HUES64 (cell line): ENCODE measurements around the gene IFNL3.
"Not testable (repeated sequence)": the region's sequence is repeated elsewhere in the genome, so short reads cannot be mapped to it uniquely, and the experiment has no call there.

Source experiments
- H3K27ac ChIP-seq: 2 replicates; pipeline ENCODE4 v1.7.0; 2013; ENCODE audit warnings: low read depth, low read length, inconsistent platforms
- H3K27me3 ChIP-seq: 2 replicates; pipeline ENCODE4 v1.6.1; 2013; ENCODE audit warnings: mild to moderate bottlenecking, low read length; ENCODE audit not compliant: insufficient read depth
- H3K36me3 ChIP-seq: 2 replicates; pipeline ENCODE4 v1.6.1; 2013; ENCODE audit warnings: mild to moderate bottlenecking, low read length; ENCODE audit not compliant: insufficient read depth
- H3K4me1 ChIP-seq: 2 replicates; pipeline ENCODE4 v1.6.1; 2013; ENCODE audit warnings: mild to moderate bottlenecking, low read length, moderate library complexity; ENCODE audit not compliant: insufficient read depth
- H3K4me3 ChIP-seq: 2 replicates; pipeline ENCODE4 v1.5.1; 2013; ENCODE audit warnings: mild to moderate bottlenecking, low read length, moderate library complexity
- H3K9ac ChIP-seq: 2 replicates; pipeline ENCODE4 v1.6.1; 2013; ENCODE audit warnings: mild to moderate bottlenecking, low read depth, low read length
- H3K9me3 ChIP-seq: 2 replicates; pipeline ENCODE4 v1.6.1; 2013; ENCODE audit warnings: low read depth, low read length; ENCODE audit not compliant: insufficient read depth
- WGBS: fragments of 150-250, 120-280 bp; methylation state at CpG from one replicate; pipeline ENCODE4 v1.1.7; 2013; ENCODE audit warnings: missing lambda C conversion rate; 5-methylcytosine and 5-hydroxymethylcytosine counted together

Gene IFNL3

DNA sequence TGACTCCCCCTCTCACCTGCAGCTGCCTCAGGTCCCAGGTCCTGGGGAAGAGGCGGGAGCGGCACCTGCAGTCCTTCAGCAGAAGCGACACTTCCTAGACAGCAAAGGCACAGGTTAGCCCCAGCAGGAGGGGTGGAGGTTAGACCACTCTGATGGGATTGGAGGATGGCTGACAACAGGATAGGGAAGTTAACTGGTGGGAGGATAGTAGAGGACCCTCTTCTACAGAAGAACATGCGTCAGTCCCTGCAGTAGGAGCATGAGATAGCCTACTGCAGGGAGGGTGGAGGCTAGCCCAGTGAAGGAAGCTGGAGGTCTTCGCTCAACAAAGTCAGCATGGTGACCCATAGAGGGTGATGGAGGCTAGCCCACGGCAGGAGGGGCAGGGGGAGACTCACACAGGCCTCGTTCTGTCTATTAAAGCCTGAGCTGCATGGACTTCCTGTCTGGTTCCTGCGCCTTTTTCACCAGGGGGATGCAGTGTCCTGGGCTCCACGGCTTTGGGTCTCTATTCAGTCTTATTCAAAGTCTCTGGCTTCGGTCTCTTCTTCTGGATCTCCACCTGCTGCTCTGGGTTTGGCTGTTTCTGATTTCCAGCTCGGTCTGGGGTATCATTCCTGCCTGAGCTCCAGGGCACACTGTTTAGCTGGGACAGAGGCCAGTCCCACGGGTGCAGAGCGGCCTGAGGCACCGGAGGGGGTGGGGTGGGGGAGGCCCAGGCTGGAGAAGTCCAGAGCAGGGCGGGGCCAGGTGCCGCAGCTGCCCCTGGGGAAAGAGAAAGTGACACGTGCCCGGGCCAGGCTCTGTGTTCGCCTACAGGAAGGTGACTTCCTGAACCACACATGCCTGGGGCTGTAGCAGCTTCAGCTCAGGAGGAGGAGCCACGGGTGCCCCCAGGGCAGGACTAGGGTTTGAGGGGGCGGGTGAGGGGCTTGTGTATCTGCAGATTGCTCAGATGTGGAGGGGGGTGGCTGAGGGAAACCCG, 7.3 kb downstream of the IFNL3 start:
- H3K4me1 ChIP-seq: no peaks in the 10 kb centered on the region
- no peaks in the 10 kb centered on the region for H3K36me3 ChIP-seq
- WGBS: 56% methylated on average over 22 of the region's 22 CpGs
- H3K9ac ChIP-seq: no peak overlapping the region
- no peak overlapping the region for H3K27ac ChIP-seq
- H3K9me3 ChIP-seq: no peaks in the 10 kb centered on the region
- H3K27me3 ChIP-seq: peaks cover 24% of the 10 kb centered on the region
- no peak overlapping the region for H3K4me3 ChIP-seq

DNA sequence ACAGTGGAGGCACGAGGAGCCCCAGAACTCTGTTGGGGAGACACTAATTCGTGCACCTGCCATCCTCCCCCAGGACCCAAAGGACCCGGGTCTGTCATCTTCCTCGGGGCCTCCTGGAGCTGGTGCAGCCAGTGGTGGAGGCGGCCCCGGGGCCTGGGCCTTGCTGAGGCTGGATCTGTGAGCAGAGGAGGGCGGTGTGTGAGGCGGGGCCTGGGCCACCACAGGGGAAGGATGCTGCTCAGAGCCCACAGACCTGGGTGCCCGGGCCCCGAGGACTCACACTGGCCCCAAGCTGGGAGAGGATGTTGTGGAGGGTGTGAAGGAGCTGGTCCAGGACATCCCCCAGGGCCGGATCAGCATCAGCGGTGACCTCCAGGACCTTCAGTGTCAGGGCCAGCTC, 8.3 kb downstream of the IFNL3 start:
- Histone ChIP-seq H3K27me3 (peaks cover 24% of the 10 kb centered on the region), H3K27ac (no peak overlapping the region), H3K9me3 (no peaks in the 10 kb centered on the region), H3K36me3 (no peaks in the 10 kb centered on the region), H3K9ac (no peak overlapping the region), H3K4me1 (no peaks in the 10 kb centered on the region), H3K4me3 (no peak overlapping the region)
- 83% methylated on average over 12 of the region's 12 CpGs for WGBS

GRCh38 chr19:39232708-39233107, 12.1 kb downstream of the IFNL3 start:
- H3K36me3 ChIP-seq: no peaks in the 10 kb centered on the region
- no peak overlapping the region for H3K4me3 ChIP-seq
- H3K9ac ChIP-seq: no peak overlapping the region
- H3K4me1 ChIP-seq: no peaks in the 10 kb centered on the region
- H3K27me3 ChIP-seq: peaks cover 4% of the 10 kb centered on the region
- H3K9me3 ChIP-seq: no peaks in the 10 kb centered on the region
- WGBS: 87% methylated on average over 5 of the region's 5 CpGs
- H3K27ac ChIP-seq: no peak overlapping the region

- peaks cover 6% of the 10 kb centered on the region; the same call in 1 of the 2 replicates for H3K27me3 ChIP-seq
- no peak overlapping the region for H3K9ac ChIP-seq
- no peaks in the 10 kb centered on the region for H3K4me1 ChIP-seq
- no peak overlapping the region for H3K4me3 ChIP-seq
- no peak overlapping the region for H3K27ac ChIP-seq
- no peaks in the 10 kb centered on the region for H3K9me3 ChIP-seq
- no peaks in the 10 kb centered on the region for H3K36me3 ChIP-seq
- WGBS: 76% methylated on average over 1 of the region's 2 CpGs
These were observed 14.6 kb downstream of the IFNL3 start for GRCh38 chr19:39230096-39230764.

DNA sequence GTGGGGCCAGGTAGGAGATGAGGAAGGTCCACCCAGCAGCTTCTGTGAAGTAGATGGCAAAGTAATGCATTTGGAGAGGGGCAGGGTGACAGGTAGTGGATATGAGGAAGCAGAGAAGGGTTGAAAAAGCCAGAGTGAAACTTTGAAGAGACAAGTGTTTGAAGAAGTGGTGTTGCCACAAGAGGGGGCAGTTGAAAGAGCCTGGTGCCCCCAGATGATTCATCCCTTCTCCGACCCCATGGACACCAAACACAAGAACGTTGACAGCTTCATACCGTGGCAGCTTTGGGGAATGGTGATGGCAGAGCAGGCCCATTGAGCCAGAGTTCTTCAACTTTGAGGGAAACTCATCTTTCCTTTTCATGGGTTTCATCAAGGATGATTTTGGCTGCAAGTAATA, 19.9 kb downstream of the IFNL3 start:
- no peak overlapping the region for H3K9ac ChIP-seq
- H3K27me3 ChIP-seq: peaks cover 18% of the 10 kb centered on the region; the same call in 1 of the 2 replicates
- no peaks in the 10 kb centered on the region for H3K4me1 ChIP-seq
- H3K9me3 ChIP-seq: no peaks in the 10 kb centered on the region
- 24% methylated on average over 3 of the region's 3 CpGs for WGBS
- H3K27ac ChIP-seq: no peak overlapping the region
- H3K36me3 ChIP-seq: no peaks in the 10 kb centered on the region
- no peak overlapping the region for H3K4me3 ChIP-seq

DNA sequence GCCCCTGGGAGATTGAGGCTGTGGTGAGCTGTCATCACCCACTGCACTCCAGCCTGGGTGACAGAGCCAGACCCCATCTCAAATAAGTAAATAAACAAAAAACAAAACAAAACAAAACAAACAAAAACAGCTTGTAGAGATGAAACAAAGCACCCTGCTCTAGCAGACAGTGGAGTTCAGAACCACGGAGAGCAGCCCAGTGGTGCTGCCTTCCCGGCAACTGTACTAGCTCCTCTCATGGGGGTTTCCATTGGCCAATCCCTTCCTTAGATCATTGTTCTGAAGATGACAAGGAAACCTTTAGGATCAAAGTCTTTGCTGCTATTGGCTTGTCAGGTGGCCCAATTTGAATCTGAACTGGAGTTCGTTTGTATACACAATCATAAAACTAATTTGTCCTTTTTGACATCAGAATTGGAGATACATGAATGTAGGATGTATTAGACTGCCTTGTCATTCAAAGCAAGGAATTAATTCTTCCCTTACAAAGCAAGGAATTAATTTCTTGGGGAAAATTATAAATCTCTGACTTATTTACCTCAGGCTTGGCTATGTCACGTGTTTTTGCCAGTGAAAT, 21.0 kb downstream of the IFNL3 start:
- Histone ChIP-seq H3K9ac (no peak overlapping the region), H3K27me3 (peaks cover 20% of the 10 kb centered on the region; the same call in 1 of the 2 replicates), H3K4me1 (no peaks in the 10 kb centered on the region), H3K27ac (no peak overlapping the region), H3K4me3 (no peak overlapping the region), H3K36me3 (no peaks in the 10 kb centered on the region), H3K9me3 (no peaks in the 10 kb centered on the region)
- WGBS: 32% methylated on average over 3 of the region's 4 CpGs

DNA sequence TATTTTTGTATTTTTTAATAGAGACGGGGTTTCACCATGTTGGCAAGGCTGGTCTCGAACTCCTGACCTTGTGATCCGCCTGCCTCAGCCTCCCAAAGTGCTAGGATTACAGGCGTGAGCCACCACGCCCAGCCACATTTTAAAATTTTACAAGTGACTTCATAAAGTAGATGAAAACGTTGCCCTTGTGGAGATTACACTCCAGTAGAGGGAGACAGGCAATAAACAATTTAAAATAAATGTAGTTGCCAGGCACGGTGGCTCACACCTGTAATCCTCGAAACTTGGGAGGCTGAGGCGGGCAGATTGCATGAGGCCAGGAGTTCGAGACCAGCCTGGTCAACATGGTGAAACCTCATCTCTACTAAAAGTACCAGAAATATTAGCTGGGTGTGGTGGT, 25.7 kb downstream of the IFNL3 start:
- not testable (repeated sequence) for H3K27ac ChIP-seq, H3K36me3 ChIP-seq, H3K4me3 ChIP-seq, H3K9ac ChIP-seq, H3K9me3 ChIP-seq, H3K4me1 ChIP-seq
- 81% methylated on average over 10 of the region's 10 CpGs for WGBS
- peaks cover 14% of the 10 kb centered on the region; the same call in 1 of the 2 replicates for H3K27me3 ChIP-seq

- H3K27ac ChIP-seq: no peak overlapping the region
- H3K27me3 ChIP-seq: peaks cover 14% of the 10 kb centered on the region; the same call in 1 of the 2 replicates
- H3K9me3 ChIP-seq: no peaks in the 10 kb centered on the region
- no peaks in the 10 kb centered on the region for H3K4me1 ChIP-seq
- no peak overlapping the region for H3K9ac ChIP-seq
- H3K36me3 ChIP-seq: no peaks in the 10 kb centered on the region
- H3K4me3 ChIP-seq: no peak overlapping the region
- 90% methylated on average over 15 of the region's 15 CpGs for WGBS
These were observed 26.4 kb downstream of the IFNL3 start for GRCh38 chr19:39218230-39219007.

GRCh38 chr19:39217094-39217493, 27.7 kb downstream of the IFNL3 start:
- Histone ChIP-seq H3K4me1 (no peaks in the 10 kb centered on the region), H3K27me3 (peaks cover 14% of the 10 kb centered on the region; the same call in 1 of the 2 replicates), H3K36me3 (no peaks in the 10 kb centered on the region), H3K9ac (no peak overlapping the region), H3K9me3 (no peaks in the 10 kb centered on the region), H3K27ac (no peak overlapping the region), H3K4me3 (no peak overlapping the region)
- 78% methylated on average over 5 of the region's 5 CpGs for WGBS

- not testable (repeated sequence) for H3K4me1 ChIP-seq, H3K36me3 ChIP-seq, H3K9me3 ChIP-seq, H3K4me3 ChIP-seq, H3K27me3 ChIP-seq, H3K27ac ChIP-seq, H3K9ac ChIP-seq
- WGBS: 88% methylated on average over 3 of the region's 3 CpGs
These were observed 29.5 kb downstream of the IFNL3 start for GRCh38 chr19:39215323-39215722.
